ENCODE measurements around the gene SLC43A1. TPM values are rescaled to one million over a fixed set of nuclear protein-coding genes. Genes with fewer than 3 reads are reported as not detected.

Gene SLC43A1
- total RNA-seq, result 10 to 100 TPM; 24.2 to 25.3 TPM
- 23.5 TPM for polyA plus RNA-seq

GRCh38 chr11:57515332-57516060 lies at the start of gene SLC43A1:
SLC43A1 (minus strand) TSS chr11:57515702; CDS start chr11:57514111, 1,591 bp downstream.
- Histone ChIP-seq H3K27me3 (ENCODE audit: insufficient read depth, low read length, poor library complexity, severe bottlenecking) (no peaks in the 10 kb centered on the region), H3K4me3 (ENCODE audit: low read length) (peak within 1 kb of the TSS; percentile 86), H3K36me3 (ENCODE audit: insufficient read depth, low read length) (no peaks in the 10 kb centered on the region), H3K27ac (ENCODE audit: low read depth, low read length) (peak within 1 kb of the TSS; percentile 61), H3K4me1 (ENCODE audit: insufficient read depth, low read length) (peaks cover 18% of the 10 kb centered on the region), H3K9me3 (ENCODE audit: low read length) (no peaks in the 10 kb centered on the region)
- peak within 1 kb of the TSS; percentile 97 to 99 (median 98) for H3K4me3 Mint-ChIP-seq
- H3K27me3 Mint-ChIP-seq, result peaks cover 0 to 3% of the 10 kb centered on the region in 2 donors
- DNase-seq, result peak in 1 of 5 donors; percentile 21
- H3K27ac Mint-ChIP-seq, result peak within 1 kb of the TSS; percentile 79 to 95 (median 90)
- H3K9me3 Mint-ChIP-seq, result no peaks in the 10 kb centered on the region
- peaks cover 24 to 36% (median 32%) of the 10 kb centered on the region in 3 donors for H3K4me1 Mint-ChIP-seq
- ChIA-PET CTCF (interaction anchor here (1.2 to 20.0 kb wide), 6 partner anchors 12 to 129 kb away, joined by 4 to 498 read pairs (median 32); partner anchors contain the start of genes RTN4RL2 and UBE2L6), POLR2A (interaction anchor here (0.7 to 1.7 kb wide), 2 partner anchors 22 to 190 kb away, joined by 4 read pairs; no protein-coding TSS in a partner anchor)
- H3K36me3 Mint-ChIP-seq, result peaks cover 0 to 11% (median 0%) of the 10 kb centered on the region in 3 donors

GRCh38 chr11:57562596-57562995 lies 47.1 kb upstream of the SLC43A1 start:
- H3K9me3 Mint-ChIP-seq, result no peaks in the 10 kb centered on the region
- H3K27ac Mint-ChIP-seq, result peak overlapping the region in 7 of 8 donors; percentile 8 to 89 (median 79)
- Histone ChIP-seq H3K27me3 (ENCODE audit: insufficient read depth, low read length, poor library complexity, severe bottlenecking) (no peaks in the 10 kb centered on the region), H3K4me3 (ENCODE audit: low read length) (no peak overlapping the region), H3K27ac (ENCODE audit: low read depth, low read length) (no peak overlapping the region), H3K9me3 (ENCODE audit: low read length) (no peaks in the 10 kb centered on the region), H3K4me1 (ENCODE audit: insufficient read depth, low read length) (peaks cover 33% of the 10 kb centered on the region), H3K36me3 (ENCODE audit: insufficient read depth, low read length) (peaks cover 11% of the 10 kb centered on the region)
- peaks cover 0 to 66% (median 4%) of the 10 kb centered on the region in 3 donors for H3K36me3 Mint-ChIP-seq
- POLR2A ChIA-PET, result no interaction called here
- CTCF ChIA-PET, result interaction anchor here (0.6 to 1.4 kb wide), 3 partner anchors 69 to 228 kb away, joined by 3 to 4 read pairs (median 3); no protein-coding TSS in a partner anchor
- no peak for DNase-seq
- peak overlapping the region in 3 of 7 donors; percentile 46 to 66 (median 49) for H3K4me3 Mint-ChIP-seq
- peaks cover 55 to 70% (median 64%) of the 10 kb centered on the region in 3 donors for H3K4me1 Mint-ChIP-seq
- no peaks in the 10 kb centered on the region for H3K27me3 Mint-ChIP-seq

- H3K9me3 ChIP-seq (ENCODE audit: low read length), result no peaks in the 10 kb centered on the region
- POLR2A ChIA-PET, result no interaction called here
- H3K27me3 ChIP-seq (ENCODE audit: insufficient read depth, low read length, poor library complexity, severe bottlenecking), result no peaks in the 10 kb centered on the region
- Mint-ChIP-seq H3K4me1 (peaks cover 41 to 52% (median 51%) of the 10 kb centered on the region in 3 donors), H3K27me3 (no peaks in the 10 kb centered on the region), H3K4me3 (no peak overlapping the region), H3K36me3 (peaks cover 0 to 76% (median 9%) of the 10 kb centered on the region in 3 donors), H3K27ac (peak overlapping the region in 3 of 8 donors; percentile 54 to 73 (median 68)), H3K9me3 (no peaks in the 10 kb centered on the region)
- peaks cover 24% of the 10 kb centered on the region for H3K4me1 ChIP-seq (ENCODE audit: insufficient read depth, low read length)
- H3K4me3 ChIP-seq (ENCODE audit: low read length), result no peak overlapping the region
- H3K36me3 ChIP-seq (ENCODE audit: insufficient read depth, low read length), result peaks cover 28% of the 10 kb centered on the region
- CTCF ChIA-PET, result interaction anchor here (1.2 to 3.7 kb wide), 2 partner anchors 8 to 87 kb away, joined by 3 to 18 read pairs; partner anchors contain the start of gene UBE2L6
- DNase-seq, result no peak
- no peak overlapping the region for H3K27ac ChIP-seq (ENCODE audit: low read depth, low read length)
These were observed 44.6 kb upstream of the SLC43A1 start for GRCh38 chr11:57560146-57560545.

- H3K4me1 ChIP-seq (ENCODE audit: insufficient read depth, low read length), result no peaks in the 10 kb centered on the region
- no peaks in the 10 kb centered on the region for H3K27me3 Mint-ChIP-seq
- POLR2A ChIA-PET, result no interaction called here
- peak overlapping the region in 1 of 8 donors; percentile 3 for H3K27ac Mint-ChIP-seq
- H3K4me1 Mint-ChIP-seq, result peaks cover 8 to 16% (median 14%) of the 10 kb centered on the region in 3 donors
- no peaks in the 10 kb centered on the region for H3K9me3 ChIP-seq (ENCODE audit: low read length)
- H3K36me3 ChIP-seq (ENCODE audit: insufficient read depth, low read length), result peaks cover 63% of the 10 kb centered on the region
- no peaks in the 10 kb centered on the region for H3K9me3 Mint-ChIP-seq
- no peak overlapping the region for H3K27ac ChIP-seq (ENCODE audit: low read depth, low read length)
- no peaks in the 10 kb centered on the region for H3K27me3 ChIP-seq (ENCODE audit: insufficient read depth, low read length, poor library complexity, severe bottlenecking)
- H3K36me3 Mint-ChIP-seq, result peaks cover 0 to 93% (median 22%) of the 10 kb centered on the region in 3 donors
- no peak for DNase-seq
- no peak overlapping the region for H3K4me3 Mint-ChIP-seq
- H3K4me3 ChIP-seq (ENCODE audit: low read length), result no peak overlapping the region
- CTCF ChIA-PET, result no interaction called here
These were observed 40.5 kb upstream of the SLC43A1 start for GRCh38 chr11:57556041-57556440.

- Mint-ChIP-seq H3K9me3 (no peaks in the 10 kb centered on the region), H3K27me3 (no peaks in the 10 kb centered on the region), H3K4me3 (no peak overlapping the region), H3K27ac (peak overlapping the region in 5 of 8 donors; percentile 14 to 94 (median 82)), H3K36me3 (peaks cover 0 to 95% (median 22%) of the 10 kb centered on the region in 3 donors), H3K4me1 (peaks cover 5 to 13% (median 12%) of the 10 kb centered on the region in 3 donors)
- no peak for DNase-seq
- Histone ChIP-seq H3K27ac (ENCODE audit: low read depth, low read length) (no peak overlapping the region), H3K36me3 (ENCODE audit: insufficient read depth, low read length) (peaks cover 70% of the 10 kb centered on the region), H3K4me1 (ENCODE audit: insufficient read depth, low read length) (no peaks in the 10 kb centered on the region), H3K4me3 (ENCODE audit: low read length) (no peak overlapping the region), H3K27me3 (ENCODE audit: insufficient read depth, low read length, poor library complexity, severe bottlenecking) (no peaks in the 10 kb centered on the region), H3K9me3 (ENCODE audit: low read length) (no peaks in the 10 kb centered on the region)
- ChIA-PET POLR2A (no interaction called here), CTCF (interaction anchor here (0.9 to 1.3 kb wide), 2 partner anchors 62 to 86 kb away, joined by 3 to 4 read pairs; no protein-coding TSS in a partner anchor)
These were observed 39.9 kb upstream of the SLC43A1 start for GRCh38 chr11:57555393-57555792.

- CTCF ChIA-PET, result interaction anchor here (0.7 kb wide), 1 partner anchor 88 kb away, joined by 3 read pairs; no protein-coding TSS in a partner anchor
- Mint-ChIP-seq H3K27ac (peak overlapping the region in 1 of 8 donors; percentile 33), H3K4me1 (peaks cover 8 to 16% (median 14%) of the 10 kb centered on the region in 3 donors), H3K9me3 (no peaks in the 10 kb centered on the region), H3K36me3 (peaks cover 0 to 91% (median 21%) of the 10 kb centered on the region in 3 donors), H3K4me3 (no peak overlapping the region), H3K27me3 (no peaks in the 10 kb centered on the region)
- Histone ChIP-seq H3K9me3 (ENCODE audit: low read length) (no peaks in the 10 kb centered on the region), H3K27ac (ENCODE audit: low read depth, low read length) (no peak overlapping the region), H3K27me3 (ENCODE audit: insufficient read depth, low read length, poor library complexity, severe bottlenecking) (no peaks in the 10 kb centered on the region), H3K4me3 (ENCODE audit: low read length) (no peak overlapping the region), H3K36me3 (ENCODE audit: insufficient read depth, low read length) (peaks cover 69% of the 10 kb centered on the region), H3K4me1 (ENCODE audit: insufficient read depth, low read length) (no peaks in the 10 kb centered on the region)
- DNase-seq, result no peak
- POLR2A ChIA-PET, result no interaction called here
These were observed 37.0 kb upstream of the SLC43A1 start for GRCh38 chr11:57552479-57552878.

- Histone ChIP-seq H3K36me3 (ENCODE audit: insufficient read depth, low read length) (peaks cover 66% of the 10 kb centered on the region), H3K4me3 (ENCODE audit: low read length) (no peak overlapping the region), H3K27ac (ENCODE audit: low read depth, low read length) (no peak overlapping the region), H3K4me1 (ENCODE audit: insufficient read depth, low read length) (no peaks in the 10 kb centered on the region), H3K27me3 (ENCODE audit: insufficient read depth, low read length, poor library complexity, severe bottlenecking) (no peaks in the 10 kb centered on the region), H3K9me3 (ENCODE audit: low read length) (no peaks in the 10 kb centered on the region)
- Mint-ChIP-seq H3K36me3 (peaks cover 0 to 90% (median 19%) of the 10 kb centered on the region in 3 donors), H3K4me1 (peaks cover 11 to 22% (median 14%) of the 10 kb centered on the region in 3 donors), H3K27ac (peak overlapping the region in 2 of 8 donors; percentile 26 to 57), H3K27me3 (no peaks in the 10 kb centered on the region), H3K9me3 (no peaks in the 10 kb centered on the region), H3K4me3 (no peak overlapping the region)
- ChIA-PET CTCF (interaction anchor here (0.7 to 2.9 kb wide), 2 partner anchors 16 to 89 kb away, joined by 3 to 10 read pairs; partner anchors contain the start of gene UBE2L6), POLR2A (no interaction called here)
- DNase-seq, result no peak
These were observed 36.4 kb upstream of the SLC43A1 start for GRCh38 chr11:57551941-57552340.

- H3K27ac Mint-ChIP-seq, result peak overlapping the region in 6 of 8 donors; percentile 14 to 76 (median 45)
- peaks cover 51% of the 10 kb centered on the region for H3K36me3 ChIP-seq (ENCODE audit: insufficient read depth, low read length)
- H3K9me3 Mint-ChIP-seq, result no peaks in the 10 kb centered on the region
- CTCF ChIA-PET, result interaction anchor here (1.2 to 2.9 kb wide), 2 partner anchors 18 to 23 kb away, joined by 5 to 10 read pairs; partner anchors contain the start of gene UBE2L6
- H3K4me3 Mint-ChIP-seq, result no peak overlapping the region
- H3K36me3 Mint-ChIP-seq, result peaks cover 0 to 71% (median 16%) of the 10 kb centered on the region in 3 donors
- H3K4me1 Mint-ChIP-seq, result peaks cover 9 to 18% (median 10%) of the 10 kb centered on the region in 3 donors
- H3K4me3 ChIP-seq (ENCODE audit: low read length), result no peak overlapping the region
- POLR2A ChIA-PET, result no interaction called here
- no peak overlapping the region for H3K27ac ChIP-seq (ENCODE audit: low read depth, low read length)
- no peak for DNase-seq
- H3K4me1 ChIP-seq (ENCODE audit: insufficient read depth, low read length), result no peaks in the 10 kb centered on the region
- H3K27me3 Mint-ChIP-seq, result no peaks in the 10 kb centered on the region
- H3K27me3 ChIP-seq (ENCODE audit: insufficient read depth, low read length, poor library complexity, severe bottlenecking), result no peaks in the 10 kb centered on the region
- H3K9me3 ChIP-seq (ENCODE audit: low read length), result no peaks in the 10 kb centered on the region
These were observed 34.5 kb upstream of the SLC43A1 start for GRCh38 chr11:57549983-57550382.

Data from CD8-positive, alpha-beta memory T cell (primary cell).